ENCODE measurements around the gene EPB41L1.

EPB41L1 gene

DNA sequence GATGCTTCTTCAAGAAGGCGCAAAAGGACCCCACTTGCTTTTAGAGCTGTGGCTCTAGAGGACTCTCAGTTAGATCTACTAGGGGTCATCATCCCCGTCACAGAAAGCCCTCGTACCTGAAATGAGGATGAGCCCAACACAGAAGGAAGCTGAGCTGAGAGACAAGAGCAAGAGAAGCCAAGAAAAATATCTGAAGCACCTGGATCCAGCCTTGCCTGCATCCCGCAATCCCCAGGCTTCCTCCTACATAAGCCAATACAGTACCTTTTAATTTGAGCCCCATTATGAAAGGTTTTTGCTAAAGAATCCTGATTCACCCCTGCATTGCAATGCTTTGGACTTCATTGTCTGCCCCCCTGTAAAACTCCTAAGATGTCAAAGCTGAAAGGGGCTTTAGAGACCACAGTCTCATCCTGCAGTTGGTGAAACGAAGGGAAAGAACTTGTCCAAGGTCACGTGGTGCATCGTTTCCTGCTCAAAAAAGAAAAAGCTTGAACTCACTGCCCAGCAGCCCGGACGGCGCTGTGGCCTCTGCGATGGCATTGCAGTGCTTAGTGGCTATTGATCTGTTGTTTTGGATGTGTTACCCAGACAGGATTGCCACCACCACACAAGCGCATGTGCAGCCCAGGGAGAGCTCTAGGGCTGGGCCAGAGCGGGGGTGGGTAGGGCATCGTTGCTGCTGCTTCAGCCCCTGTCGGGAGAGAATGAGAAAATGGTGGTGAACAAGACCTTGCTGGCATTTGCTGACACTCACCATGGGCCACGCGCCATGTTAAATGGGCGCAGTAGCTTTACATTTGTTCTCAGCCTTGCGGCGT is 110.1 kb downstream of the EPB41L1 start:
- in situ Hi-C loops (cut with HindIII; ENCODE audit: low pct_ligation_motif_present, low pct_unique_long_range_greater_than_20kb, low sequenced_read_pairs), result no loop called here
- DNase-seq, result no peak

DNA sequence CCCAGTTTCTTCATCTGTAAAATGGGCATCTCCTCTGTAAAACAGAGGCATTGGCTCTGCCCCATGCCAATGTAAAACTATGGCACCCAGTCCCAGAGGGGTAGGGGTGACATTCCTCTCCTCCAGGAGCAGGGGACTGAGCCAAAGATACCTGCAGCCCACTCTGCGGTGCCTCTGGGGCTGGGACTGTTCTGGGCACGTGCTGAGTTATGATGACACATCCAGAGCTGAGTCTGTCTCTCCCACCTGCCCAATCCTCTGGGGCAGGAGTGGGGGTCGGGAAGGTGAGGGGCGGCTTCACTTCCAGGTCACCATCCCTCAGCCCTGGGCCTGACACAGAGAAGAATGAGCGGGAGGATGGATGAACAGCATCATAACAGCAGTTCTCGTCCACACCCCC is 111.6 kb downstream of the EPB41L1 start:
- no peak for DNase-seq
- in situ Hi-C loops (cut with HindIII; ENCODE audit: low pct_ligation_motif_present, low pct_unique_long_range_greater_than_20kb, low sequenced_read_pairs), result no loop called here

DNA sequence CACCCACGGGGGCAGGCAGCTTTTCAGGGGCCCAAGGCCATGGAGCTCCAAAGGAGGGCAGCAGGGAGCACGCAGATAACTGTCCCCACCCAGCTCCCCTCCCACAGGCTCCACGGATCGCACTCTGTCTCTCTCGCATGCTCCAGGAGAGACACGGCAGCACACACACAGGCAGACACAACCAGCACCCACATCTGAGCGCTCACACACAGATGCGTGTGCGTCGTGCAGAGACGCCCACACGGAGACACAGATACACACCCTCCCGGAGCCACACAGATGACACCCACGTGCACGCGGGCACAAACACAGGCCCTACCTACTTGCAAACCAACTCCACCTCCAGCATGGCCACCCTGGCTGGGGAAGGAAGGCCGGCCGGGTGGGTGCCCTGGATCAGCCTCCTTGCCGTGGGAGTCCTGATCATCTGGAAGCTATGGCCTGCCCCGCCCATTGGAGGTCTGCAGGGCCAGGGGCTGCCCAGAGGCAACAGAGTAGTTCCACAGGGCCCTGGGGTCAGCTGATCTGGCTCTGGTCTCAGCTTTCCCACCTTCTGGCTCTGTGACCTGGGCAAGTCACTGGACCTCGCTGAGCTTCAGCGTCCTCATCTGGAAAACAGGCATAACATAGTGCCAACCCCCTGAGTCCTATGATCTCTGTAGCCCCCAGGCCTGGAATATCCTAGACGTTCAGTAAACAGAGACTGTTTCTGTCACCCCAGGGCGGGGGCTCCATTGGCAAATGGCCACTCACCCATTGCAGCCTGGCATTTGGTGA is 113.3 kb downstream of the EPB41L1 start:
- in situ Hi-C loops (cut with HindIII; ENCODE audit: low pct_ligation_motif_present, low pct_unique_long_range_greater_than_20kb, low sequenced_read_pairs), result no loop called here
- no peak for DNase-seq

DNA sequence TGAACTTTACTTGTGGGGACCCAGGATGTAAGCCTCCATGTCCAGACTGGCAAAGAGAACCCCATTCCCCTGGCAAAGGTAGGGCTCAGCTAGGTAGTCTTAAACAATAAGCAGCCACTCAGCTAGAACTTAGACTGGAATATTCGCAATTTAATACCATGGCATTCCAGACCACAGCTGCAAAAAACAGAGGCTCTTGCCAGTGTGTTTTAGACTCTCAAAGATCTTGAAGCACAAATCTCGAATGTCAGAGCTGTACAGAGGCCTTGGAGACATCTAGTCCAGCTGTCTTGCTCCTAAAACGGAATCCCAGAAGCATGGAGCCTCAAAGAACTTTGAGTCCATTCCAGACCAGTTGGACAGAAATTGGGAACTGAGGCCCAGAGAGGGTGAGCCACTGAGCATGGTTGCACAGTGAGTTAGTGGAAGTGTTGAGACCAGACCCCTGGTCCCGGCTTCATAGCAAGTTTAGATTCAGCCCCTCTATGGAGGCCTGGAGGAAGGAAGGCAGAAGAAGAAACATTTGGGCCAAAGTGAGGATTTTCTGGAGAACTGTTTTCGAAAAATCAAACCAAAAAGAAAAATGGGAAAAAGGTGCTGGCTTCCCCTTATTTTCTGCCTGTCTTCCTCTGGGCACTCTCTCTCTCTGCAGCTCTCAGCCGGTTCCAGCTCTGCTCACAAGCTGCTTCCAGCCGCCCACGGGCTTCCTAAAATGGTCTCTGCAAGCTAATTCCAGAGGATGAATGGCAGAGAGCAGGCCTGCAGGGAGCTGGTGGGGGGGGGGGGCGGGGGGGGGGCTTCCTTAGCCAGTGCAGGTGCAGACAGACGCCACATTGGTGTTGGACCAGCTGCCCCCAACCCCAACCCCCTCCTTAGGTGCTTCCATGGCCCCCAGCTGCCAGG is 114.2 kb downstream of the EPB41L1 start:
- no peak for DNase-seq
- in situ Hi-C loops (cut with HindIII; ENCODE audit: low pct_ligation_motif_present, low pct_unique_long_range_greater_than_20kb, low sequenced_read_pairs), result no loop called here

DNA sequence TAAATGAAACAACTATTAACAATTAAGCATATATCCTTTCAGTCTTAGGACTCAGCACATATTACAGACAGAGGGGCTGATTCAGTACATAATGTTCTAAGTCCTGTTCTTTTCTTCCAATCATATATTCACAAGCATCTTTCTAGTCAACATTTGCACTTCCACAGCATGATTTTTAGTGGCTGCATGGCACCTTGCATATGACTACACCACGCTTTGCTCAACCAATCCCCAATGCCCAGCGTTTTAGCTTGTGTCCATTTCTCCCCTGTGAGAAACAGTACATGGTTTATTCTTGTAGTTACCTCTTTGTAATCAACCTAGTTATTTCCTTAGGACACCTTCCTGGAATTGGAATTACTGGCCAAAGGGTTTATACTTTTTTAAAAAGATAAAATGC is 115.0 kb downstream of the EPB41L1 start:
- no peak for DNase-seq
- in situ Hi-C loops (cut with HindIII; ENCODE audit: low pct_ligation_motif_present, low pct_unique_long_range_greater_than_20kb, low sequenced_read_pairs), result no loop called here

DNA sequence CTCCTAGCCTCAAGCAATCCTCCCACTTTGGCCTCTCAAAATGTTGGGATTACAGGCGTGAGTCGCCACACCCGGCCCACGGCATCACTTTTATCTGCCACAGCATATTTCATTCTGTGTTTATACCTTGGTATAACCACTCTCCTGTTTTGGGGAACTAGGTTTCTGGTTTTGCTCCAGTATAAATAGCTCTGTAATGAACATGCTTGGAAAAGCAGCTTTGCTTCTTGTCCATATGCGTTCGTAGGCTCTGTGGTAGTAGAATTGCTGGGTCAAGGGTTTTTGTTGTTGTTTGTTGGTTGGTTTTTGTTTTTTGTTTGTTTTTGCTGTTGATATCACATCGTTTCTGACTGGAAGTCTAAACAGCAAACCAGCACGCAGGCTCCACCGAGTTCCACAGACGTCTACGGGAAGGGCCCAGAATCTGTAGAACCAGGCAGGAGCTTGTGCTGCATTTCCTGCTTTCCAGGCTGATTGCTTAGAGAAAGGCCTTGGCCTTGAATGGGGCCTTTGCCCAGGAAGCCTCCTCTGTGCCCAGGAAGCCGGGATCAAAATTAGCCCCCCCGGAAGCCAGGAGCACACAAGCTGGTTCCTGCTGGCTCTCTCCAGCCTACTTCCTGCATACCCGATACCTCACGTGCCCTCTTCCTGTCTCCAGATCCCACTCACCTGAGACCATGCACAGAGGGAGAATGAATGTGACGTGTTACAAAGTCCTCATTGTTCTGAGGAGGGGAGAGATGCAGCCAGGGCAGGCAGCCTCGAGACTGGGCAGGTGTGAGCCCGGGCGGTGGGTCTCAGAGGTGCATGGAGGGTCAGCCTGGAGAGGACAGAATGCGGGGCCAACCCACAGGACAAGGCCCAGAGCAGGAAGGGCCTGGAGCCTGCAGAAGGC is 116.5 kb downstream of the EPB41L1 start:
- no peak for DNase-seq
- in situ Hi-C loops (cut with HindIII; ENCODE audit: low pct_ligation_motif_present, low pct_unique_long_range_greater_than_20kb, low sequenced_read_pairs), result no loop called here

DNA sequence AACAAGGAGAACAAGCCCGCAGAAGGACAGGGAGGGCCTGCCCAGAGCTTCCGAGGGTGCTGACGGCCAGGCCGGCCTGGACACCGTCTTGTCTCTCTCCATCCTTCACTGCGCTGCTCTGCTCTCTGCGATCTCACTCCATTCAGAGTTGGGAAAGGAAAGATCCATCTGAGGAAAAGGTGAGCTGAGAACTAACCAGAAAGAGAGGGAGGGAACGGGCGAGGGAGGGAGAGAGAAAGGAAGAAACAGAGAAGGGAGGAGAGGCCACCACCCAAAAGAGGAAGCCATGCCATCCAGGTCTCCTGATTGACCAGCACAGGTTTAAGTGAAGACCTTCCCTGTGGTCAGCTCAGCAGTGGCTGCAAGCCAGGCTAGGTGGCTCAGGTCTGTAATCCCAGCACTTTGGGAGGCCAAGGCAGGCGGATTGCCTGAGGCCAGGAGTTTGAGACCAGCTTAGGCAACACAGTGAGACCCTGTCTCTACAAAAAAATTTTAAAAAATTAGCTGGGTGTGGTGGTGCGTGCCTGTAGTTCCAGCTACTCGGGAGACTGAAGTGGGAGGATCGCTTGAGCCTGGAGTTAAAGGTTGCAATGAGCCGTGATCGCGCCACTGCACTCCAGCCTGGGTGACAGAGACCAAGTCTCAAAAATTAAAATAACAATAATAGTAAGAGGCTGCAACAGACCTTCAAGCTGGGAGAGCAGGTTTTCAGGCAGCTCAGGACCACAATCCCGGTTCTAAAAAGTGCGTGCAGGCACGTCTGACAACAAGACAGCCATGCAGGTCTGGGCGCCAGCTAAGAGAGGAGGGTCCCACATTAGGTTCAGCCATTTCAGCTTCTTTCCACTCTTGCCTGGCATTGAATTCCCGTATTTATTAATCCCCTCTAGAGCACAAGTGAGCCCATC is 117.4 kb downstream of the EPB41L1 start:
- in situ Hi-C loops (cut with HindIII; ENCODE audit: low pct_ligation_motif_present, low pct_unique_long_range_greater_than_20kb, low sequenced_read_pairs), result no loop called here
- no peak for DNase-seq

DNA sequence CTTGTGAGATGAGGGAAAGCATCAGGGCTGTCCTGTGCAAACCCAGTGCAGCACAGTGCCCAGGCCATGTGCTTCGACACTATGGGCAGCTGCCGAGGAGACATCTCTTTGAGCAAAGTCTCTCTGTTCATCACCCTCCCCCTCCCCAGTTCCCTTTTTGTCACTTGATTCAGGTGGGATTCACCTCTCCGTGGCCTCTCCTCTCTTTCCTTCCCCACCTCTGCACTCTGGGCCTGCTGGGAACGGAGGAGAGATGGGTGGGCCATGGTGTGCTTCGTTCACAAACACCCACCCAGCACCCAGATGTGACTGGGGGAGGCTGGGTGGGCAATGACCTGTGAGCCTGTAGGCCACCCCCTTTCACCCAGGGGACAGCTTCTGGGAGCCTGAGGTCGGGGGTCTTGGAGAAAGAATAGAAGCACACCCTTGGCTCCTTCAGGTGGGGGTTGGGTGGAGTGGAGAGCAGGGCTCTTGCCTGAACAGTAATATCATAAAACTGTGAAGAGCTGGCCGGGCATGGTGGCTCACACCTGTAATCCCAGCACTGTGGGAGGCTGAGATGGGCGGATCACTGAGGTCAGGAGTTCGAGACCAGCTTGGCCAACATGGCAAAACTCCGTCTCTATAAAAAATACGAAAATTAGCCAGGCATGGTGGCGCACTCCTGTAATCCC is 118.1 kb downstream of the EPB41L1 start:
- in situ Hi-C loops (cut with HindIII; ENCODE audit: low pct_ligation_motif_present, low pct_unique_long_range_greater_than_20kb, low sequenced_read_pairs), result no loop called here
- DNase-seq, result no peak

DNA sequence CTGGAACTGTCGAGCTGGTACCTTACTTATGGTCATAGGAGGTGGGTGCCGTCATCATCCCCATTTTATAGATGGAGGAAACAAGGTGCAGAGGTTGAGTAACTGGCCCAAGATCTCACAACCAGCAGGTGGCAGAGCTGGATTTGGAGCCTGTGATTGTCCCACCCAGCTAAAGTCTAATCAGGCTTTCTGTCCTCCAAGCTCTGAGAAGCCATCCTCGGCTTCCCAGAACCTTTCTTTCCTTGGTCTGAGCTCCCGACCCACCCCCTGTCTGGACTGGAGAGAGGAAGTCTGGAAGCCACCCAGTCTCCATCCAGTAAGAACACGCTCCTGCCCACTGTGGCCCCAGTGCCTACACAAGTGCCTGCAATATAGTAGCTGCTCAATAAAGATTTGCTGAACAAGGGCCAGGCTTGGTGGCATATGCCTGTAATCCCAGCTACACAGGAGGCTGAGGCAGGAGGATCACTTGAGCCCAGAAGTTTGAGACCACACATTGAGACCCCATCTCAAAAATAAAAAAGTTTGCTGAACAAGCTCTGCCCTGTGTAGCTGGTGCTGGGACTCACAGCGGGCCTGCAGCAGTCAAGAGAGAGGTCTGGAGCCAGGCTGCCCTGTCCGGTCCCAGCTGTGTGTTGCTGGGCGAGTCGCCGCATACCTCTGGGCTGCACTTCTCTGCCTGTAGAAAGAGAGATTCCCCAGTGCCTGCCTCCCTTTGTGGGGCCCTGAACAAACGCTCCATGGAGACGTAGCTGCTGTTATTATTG is 119.1 kb downstream of the EPB41L1 start:
- peak; percentile 25 for DNase-seq
- in situ Hi-C loops (cut with HindIII; ENCODE audit: low pct_ligation_motif_present, low pct_unique_long_range_greater_than_20kb, low sequenced_read_pairs), result no loop called here

DNA sequence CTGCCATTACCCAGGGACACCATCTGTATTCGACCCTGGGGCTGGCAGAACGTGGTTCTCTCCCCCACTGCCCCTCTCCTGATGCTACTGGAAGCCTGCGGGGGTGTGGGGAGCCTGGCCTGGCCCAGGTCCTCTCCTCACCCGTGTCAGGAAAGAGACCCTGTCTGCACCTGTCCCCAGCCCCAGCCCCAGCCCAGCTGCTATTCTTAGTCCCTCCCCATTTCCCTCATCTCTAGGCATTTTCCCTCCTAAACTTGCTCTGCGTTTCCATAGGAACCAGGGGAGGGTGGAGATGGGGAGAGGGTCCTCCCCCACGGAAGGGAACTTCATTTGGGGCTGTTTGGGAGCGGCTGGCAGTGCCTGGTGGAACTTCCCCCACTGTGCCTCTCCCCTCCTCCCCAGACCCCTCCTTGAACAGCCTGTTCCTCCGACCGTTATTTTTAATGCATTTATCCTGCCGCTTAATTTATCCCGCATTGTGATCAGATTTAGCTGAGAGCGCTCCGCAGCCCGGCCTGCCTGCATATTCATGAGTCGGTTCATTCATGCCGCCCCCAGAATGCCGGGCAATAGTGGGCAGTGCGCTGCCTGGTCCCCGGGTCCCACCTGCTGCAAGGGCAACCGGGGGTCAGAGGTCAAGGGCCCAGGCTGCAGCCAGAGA is 119.8 kb downstream of the EPB41L1 start:
- in situ Hi-C loops (cut with HindIII; ENCODE audit: low pct_ligation_motif_present, low pct_unique_long_range_greater_than_20kb, low sequenced_read_pairs), result no loop called here
- no peak for DNase-seq

DNA sequence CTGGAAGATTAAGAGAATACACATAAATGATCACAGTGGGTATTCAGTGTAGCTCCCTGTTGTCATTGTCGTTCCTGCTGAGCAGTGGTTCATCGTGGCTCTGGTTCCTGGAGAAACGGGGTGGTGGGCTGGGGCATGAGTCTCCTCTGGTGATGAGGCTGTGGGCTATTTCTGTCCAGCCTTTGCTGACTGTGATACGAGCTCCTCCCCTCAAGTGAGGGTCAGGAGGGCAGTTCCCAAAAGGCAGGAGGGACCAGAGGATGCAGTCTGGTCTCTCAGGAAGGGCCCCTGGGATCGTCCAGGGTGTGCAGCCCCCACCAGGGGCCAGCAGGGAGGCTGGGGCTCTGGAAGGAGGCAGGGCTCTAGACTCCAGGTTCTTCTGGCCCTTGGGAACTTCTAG is 120.5 kb downstream of the EPB41L1 start:
- in situ Hi-C loops (cut with HindIII; ENCODE audit: low pct_ligation_motif_present, low pct_unique_long_range_greater_than_20kb, low sequenced_read_pairs), result no loop called here
- no peak for DNase-seq

DNA sequence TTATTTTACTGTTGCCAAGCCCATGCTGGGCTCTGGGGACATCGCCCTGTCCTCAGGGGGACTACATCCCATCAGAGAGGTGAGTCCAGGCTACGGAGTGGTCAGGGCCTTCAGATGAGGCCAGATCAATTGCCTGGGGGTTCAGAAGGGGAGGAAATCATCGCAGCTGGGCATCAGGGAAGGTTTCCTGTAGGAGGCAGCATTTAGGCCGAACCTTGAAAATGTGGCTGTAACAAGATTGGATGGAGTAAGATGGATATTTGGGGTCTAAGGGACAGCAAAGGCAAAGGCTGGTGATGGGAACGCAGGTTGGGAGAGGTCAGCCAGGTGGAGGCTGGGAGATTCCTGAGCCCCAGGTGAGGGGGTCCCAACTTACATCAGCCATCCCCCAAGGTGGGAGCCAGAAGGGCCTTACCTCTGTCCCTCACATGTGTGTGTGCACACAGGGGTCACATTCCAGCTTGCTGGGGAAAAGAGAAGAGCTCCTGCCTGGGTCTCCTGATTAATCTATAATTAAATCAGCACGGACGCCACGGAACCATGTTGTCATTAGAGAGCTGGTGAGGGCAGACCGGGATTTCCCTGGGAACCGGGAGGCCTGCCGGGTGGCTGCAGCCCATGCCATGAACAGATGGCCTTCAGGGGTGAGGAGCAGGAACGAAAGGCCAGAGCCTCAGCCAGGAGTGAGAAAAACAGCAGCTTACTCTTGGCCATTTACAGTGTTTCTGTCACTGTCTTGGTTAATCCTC is 121.1 kb downstream of the EPB41L1 start:
- DNase-seq, result no peak
- in situ Hi-C loops (cut with HindIII; ENCODE audit: low pct_ligation_motif_present, low pct_unique_long_range_greater_than_20kb, low sequenced_read_pairs), result no loop called here

DNA sequence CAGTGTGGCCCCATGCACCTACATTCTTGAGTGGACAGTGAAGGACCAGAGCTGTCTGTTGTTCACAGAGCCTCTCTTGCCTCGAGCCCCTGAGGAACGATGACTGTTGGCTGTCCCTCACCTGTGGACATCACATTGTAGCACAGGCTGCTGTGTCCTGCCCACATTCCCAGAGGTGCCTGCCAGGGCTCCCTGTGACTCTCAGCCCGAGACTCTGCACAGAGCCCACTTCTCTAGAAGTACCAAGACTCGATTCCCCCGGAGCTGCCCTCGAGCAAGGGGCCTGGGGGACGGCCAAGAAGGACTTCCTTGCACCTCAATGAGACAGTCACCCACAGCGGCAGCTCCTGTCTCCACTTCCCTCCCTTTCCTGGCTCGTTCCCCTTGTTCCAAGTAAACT is 123.0 kb downstream of the EPB41L1 start:
- in situ Hi-C loops (cut with HindIII; ENCODE audit: low pct_ligation_motif_present, low pct_unique_long_range_greater_than_20kb, low sequenced_read_pairs), result no loop called here
- DNase-seq, result no peak

DNA sequence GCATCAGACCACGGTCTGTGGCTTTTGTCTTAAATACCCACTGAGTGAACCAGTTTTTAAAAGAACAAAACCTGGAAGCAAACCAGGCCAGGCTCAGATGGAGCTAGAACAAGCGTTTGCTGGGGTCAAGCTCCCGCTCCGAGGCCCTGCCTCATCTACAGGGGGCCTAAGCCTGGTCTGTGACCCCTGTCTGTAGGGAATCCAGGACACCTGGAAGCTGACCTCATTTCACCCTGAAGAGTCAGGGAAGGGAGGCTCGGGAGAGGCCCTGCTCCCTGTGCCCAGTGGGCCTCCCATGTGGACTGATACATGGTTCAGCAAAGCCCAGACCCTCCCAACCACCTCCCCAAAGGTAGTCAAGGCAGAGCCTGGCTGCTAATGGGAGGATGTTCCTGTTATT is 124.8 kb downstream of the EPB41L1 start:
- DNase-seq, result no peak
- in situ Hi-C loops (cut with HindIII; ENCODE audit: low pct_ligation_motif_present, low pct_unique_long_range_greater_than_20kb, low sequenced_read_pairs), result no loop called here

DNA sequence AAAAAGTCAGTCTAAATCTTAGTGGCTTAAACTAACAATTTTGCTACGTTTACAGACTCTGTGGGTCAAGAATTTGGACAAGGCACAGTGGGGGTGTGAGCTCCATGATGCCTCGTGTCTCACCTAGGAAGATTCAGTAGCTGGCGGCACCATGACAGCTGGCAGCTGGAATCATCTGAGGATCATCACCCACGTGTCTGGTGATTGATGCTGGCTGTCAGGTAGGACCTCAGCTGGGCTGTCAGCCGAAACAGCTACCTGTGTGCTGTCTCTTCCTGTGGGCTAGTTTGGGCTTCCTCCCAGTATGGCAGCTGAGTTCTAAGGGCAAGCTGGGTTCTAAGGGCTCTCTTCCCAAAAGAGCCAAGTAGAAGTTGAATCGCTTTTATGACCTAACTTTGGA is 125.2 kb downstream of the EPB41L1 start:
- in situ Hi-C loops (cut with HindIII; ENCODE audit: low pct_ligation_motif_present, low pct_unique_long_range_greater_than_20kb, low sequenced_read_pairs), result no loop called here
- no peak for DNase-seq

Measured in ACHN (cell line).